Midbrain (tissue), 1 donor: ENCODE results near the gene TSPAN9.

Source experiments
- DNase-seq: peaks from one replicate; lab custom pipeline; 2025; lab: John Stamatoyannopoulos, UW

The TSPAN9 gene

GRCh38 chr12:3077572-3078081 is 448 bp downstream of the TSPAN9 start:
- no peak for DNase-seq

- DNase-seq = no peak
Observed at GRCh38 chr12:3078086-3078820, 1.1 kb downstream of the TSPAN9 start.

- no peak for DNase-seq
Observed at GRCh38 chr12:3081091-3081490, 3.9 kb downstream of the TSPAN9 start.

GRCh38 chr12:3081886-3082285 is 4.7 kb downstream of the TSPAN9 start:
- DNase-seq = no peak

GRCh38 chr12:3083241-3083920 is 6.2 kb downstream of the TSPAN9 start:
- no peak for DNase-seq

GRCh38 chr12:3083921-3084347 is 6.8 kb downstream of the TSPAN9 start:
- DNase-seq = no peak

- DNase-seq = no peak
Observed at GRCh38 chr12:3084742-3085141, 7.6 kb downstream of the TSPAN9 start.

GRCh38 chr12:3085341-3086139 is 8.4 kb downstream of the TSPAN9 start:
- no peak for DNase-seq

GRCh38 chr12:3086211-3086610 is 9.0 kb downstream of the TSPAN9 start:
- no peak for DNase-seq

GRCh38 chr12:3086729-3087323 is 9.6 kb downstream of the TSPAN9 start:
- DNase-seq = no peak

- no peak for DNase-seq
Observed at GRCh38 chr12:3087758-3088650, 10.8 kb downstream of the TSPAN9 start.

GRCh38 chr12:3089588-3089987 is 12.4 kb downstream of the TSPAN9 start:
- no peak for DNase-seq

GRCh38 chr12:3090240-3091037 is 13.3 kb downstream of the TSPAN9 start:
- DNase-seq = no peak

- DNase-seq = no peak
Observed at GRCh38 chr12:3091038-3091319, 13.8 kb downstream of the TSPAN9 start.

- no peak for DNase-seq
Observed at GRCh38 chr12:3091382-3092241, 14.4 kb downstream of the TSPAN9 start.

GRCh38 chr12:3092764-3093163 is 15.6 kb downstream of the TSPAN9 start:
- DNase-seq = no peak

GRCh38 chr12:3097186-3097804 is 20.1 kb downstream of the TSPAN9 start:
- DNase-seq = no peak

- no peak for DNase-seq
Observed at GRCh38 chr12:3097836-3098235, 20.7 kb downstream of the TSPAN9 start.

- DNase-seq = no peak
Observed at GRCh38 chr12:3098436-3098835, 21.3 kb downstream of the TSPAN9 start.
